SK-N-SH (cell line): ENCODE results near the gene SMOC1. TPM values are rescaled to one million over a fixed set of nuclear protein-coding genes. Genes with fewer than 3 reads are reported as not detected.
A peak's percentile ranks its signal among the peaks of the same experiment; 100 is the strongest.

Source experiments
- CTCF ChIA-PET: fragments of 300-600, 350-600 bp; formaldehyde crosslinking; extraction: SDS; loops from one replicate; lab custom pipeline; 2021; lab: Yijun Ruan, JAX
- POLR2A ChIA-PET: fragments of 350-600 bp; sonication (Branson Sonifier 250); formaldehyde crosslinking; extraction: SDS; loops from one replicate; lab custom pipeline; 2020; ENCODE audit warnings: antibody characterized with exemption, inconsistent platforms; lab: Yijun Ruan, JAX
- DNase-seq: peaks from one replicate; pipeline ENCODE4 v3.0.0; 2012
- H2AFZ ChIP-seq: fragments of 200-600 bp; sonication (generic); 2 replicates; pipeline ENCODE4 v1.8.1; 2016; ENCODE audit warnings: antibody characterized with exemption, mild to moderate bottlenecking, low read depth
- H3F3A ChIP-seq: fragments of 200-600 bp; sonication (generic); replicated peaks from 2 replicates; pipeline ENCODE3; 2016; ENCODE audit warnings: antibody characterized with exemption, mild to moderate bottlenecking; ENCODE audit not compliant: insufficient read depth
- H3K27ac ChIP-seq, 2 experiments: fragments of 200-500 bp in 1 of 2; fragments of 200-600 bp in 1 of 2; sonication (Bioruptor generic) in 1 of 2; sonication (generic), shearing (Covaris generic) in 1 of 2; 2 replicates each; pipeline versions ENCODE4 v1.5.1 to v1.6.1; 2014 to 2016; ENCODE audit warnings: low read depth in 2 of 2, inconsistent platforms in 1 of 2, low read length in 1 of 2, mild to moderate bottlenecking in 1 of 2, mixed read lengths in 1 of 2
- H3K27me3 ChIP-seq: fragments of 200-600 bp; sonication (generic), shearing (Covaris generic); 2 replicates; pipeline ENCODE4 v1.6.1; 2016; ENCODE audit warnings: mixed run types; ENCODE audit not compliant: insufficient read depth
- H3K36me3 ChIP-seq, 2 experiments: fragments of 200-500 bp in 1 of 2; fragments of 200-600 bp in 1 of 2; sonication (Bioruptor generic) in 1 of 2; sonication (generic) in 1 of 2; replicated peaks in 1 of 2; 2 replicates each; pipeline versions ENCODE3 to v1.5.1; 2014 to 2016; ENCODE audit warnings: low read length in 1 of 2, mild to moderate bottlenecking in 1 of 2; ENCODE audit not compliant: insufficient read depth in 2 of 2, control insufficient read depth in 1 of 2
- H3K4me1 ChIP-seq, 2 experiments: fragments of 200-500 bp in 1 of 2; fragments of 200-600 bp in 1 of 2; sonication (Bioruptor generic) in 1 of 2; sonication (generic), shearing (Covaris generic) in 1 of 2; 2 replicates each; pipeline versions ENCODE4 v1.5.1 to v1.6.1; 2014 to 2016; ENCODE audit warnings: low read depth in 1 of 2, low read length in 1 of 2, mixed run types in 1 of 2; ENCODE audit not compliant: insufficient read depth in 2 of 2, control insufficient read depth in 1 of 2
- H3K4me2 ChIP-seq: fragments of 200-600 bp; sonication (generic), shearing (Covaris generic); 2 replicates; pipeline ENCODE4 v1.6.1; 2017; ENCODE audit warnings: mixed run types
- H3K4me3 ChIP-seq, 2 experiments: fragments of 200-500 bp in 1 of 2; fragments of 200-600 bp in 1 of 2; sonication (Bioruptor generic) in 1 of 2; sonication (generic), shearing (Covaris generic) in 1 of 2; 2 replicates each; pipeline versions ENCODE4 v1.5.1 to v1.8.1; 2014 to 2016; ENCODE audit warnings: low read depth in 2 of 2, inconsistent platforms in 1 of 2, low read length in 1 of 2, mild to moderate bottlenecking in 1 of 2, mixed read lengths in 1 of 2, moderate library complexity in 1 of 2
- H3K79me2 ChIP-seq: fragments of 200-600 bp; sonication (generic); 2 replicates; pipeline ENCODE4 v1.8.1; 2017; ENCODE audit warnings: mild to moderate bottlenecking; ENCODE audit not compliant: insufficient read depth
- H3K9ac ChIP-seq: fragments of 200-600 bp; sonication (generic); 2 replicates; pipeline ENCODE4 v1.6.1; 2017; ENCODE audit warnings: mixed run types
- H3K9me2 ChIP-seq: fragments of 200-600 bp; sonication (generic); 2 replicates; pipeline ENCODE4 v1.6.1; 2017; ENCODE audit warnings: mixed run types
- H3K9me3 ChIP-seq: fragments of 200-600 bp; sonication (generic); 2 replicates; pipeline ENCODE4 v1.6.1; 2017; ENCODE audit warnings: mixed run types, mild to moderate bottlenecking, moderate library complexity
- H4K20me1 ChIP-seq: fragments of 200-600 bp; sonication (generic); 2 replicates; pipeline ENCODE4 v1.6.1; 2017; ENCODE audit warnings: mild to moderate bottlenecking, mixed run types; ENCODE audit not compliant: insufficient read depth
- CHD2 ChIP-seq: fragments of 150-350 bp; IDR thresholded peaks from 2 replicates; pipeline ENCODE4 v1.6.1; 2018; ENCODE audit warnings: low read length; ENCODE audit not compliant: partially characterized antibody
- ELF1 ChIP-seq: IDR thresholded peaks from 2 replicates; pipeline ENCODE4 v1.4.0; 2012
- EZH2phosphoT487 ChIP-seq: fragments of 200-600 bp; sonication (generic); IDR thresholded peaks from 2 replicates; pipeline ENCODE4 v1.6.1; 2017; ENCODE audit warnings: low read depth, mixed run types, mild to moderate bottlenecking, antibody characterized with exemption, moderate library complexity, borderline replicate concordance
- FOSL2 ChIP-seq: IDR thresholded peaks from 2 replicates; pipeline ENCODE4 v1.4.0; 2012; ENCODE audit warnings: low read depth, mild to moderate bottlenecking, moderate library complexity, borderline replicate concordance
- FOXJ3 ChIP-seq: sonication (generic); formaldehyde crosslinking; IDR thresholded peaks from 2 replicates; pipeline ENCODE4 v1.5.1; 2020; ENCODE audit warnings: mild to moderate bottlenecking, missing genetic modification reagents
- FOXM1 ChIP-seq: IDR thresholded peaks from 2 replicates; pipeline ENCODE4 v1.4.0; 2012; ENCODE audit warnings: low read depth, mild to moderate bottlenecking
- GATA2 ChIP-seq: sonication (generic); formaldehyde crosslinking; IDR thresholded peaks from 2 replicates; pipeline ENCODE4 v1.5.0; 2020; ENCODE audit warnings: mild to moderate bottlenecking, missing genetic modification reagents
- JUND ChIP-seq: IDR thresholded peaks from 2 replicates; pipeline ENCODE4 v1.4.0; 2012
- NFIC ChIP-seq: IDR thresholded peaks from 2 replicates; pipeline ENCODE4 v1.4.0; 2012; ENCODE audit warnings: borderline replicate concordance
- NRF1 ChIP-seq: IDR thresholded peaks from 2 replicates; pipeline ENCODE4 v1.6.1; 2012; ENCODE audit warnings: low read depth, mild to moderate bottlenecking, low read length
- POLR2AphosphoS5 ChIP-seq: IDR thresholded peaks from 2 replicates; pipeline ENCODE4 v1.6.1; 2012; ENCODE audit warnings: low read depth, low read length
- RAD21 ChIP-seq: IDR thresholded peaks from 2 replicates; pipeline ENCODE4 v1.6.1; 2012; ENCODE audit warnings: mild to moderate bottlenecking, low read length
- RXRA ChIP-seq: IDR thresholded peaks from 2 replicates; pipeline ENCODE4 v1.4.0; 2012; ENCODE audit warnings: low read depth, mild to moderate bottlenecking, borderline replicate concordance
- TAF1 ChIP-seq: IDR thresholded peaks from 2 replicates; pipeline ENCODE4 v1.6.1; 2012; ENCODE audit warnings: low read depth, mild to moderate bottlenecking, low read length, moderate library complexity, borderline replicate concordance
- TEAD4 ChIP-seq: IDR thresholded peaks from 2 replicates; pipeline ENCODE4 v1.4.0; 2012; ENCODE audit warnings: mild to moderate bottlenecking, borderline replicate concordance; ENCODE audit not compliant: insufficient read depth
- YY1 ChIP-seq: IDR thresholded peaks from 2 replicates; pipeline ENCODE4 v1.4.0; 2012; ENCODE audit warnings: low read depth, mild to moderate bottlenecking
- WGBS: methylation state at CpG from one replicate; pipeline ENCODE4 v1.1.6; 2017; ENCODE audit warnings: low lambda C conversion rate; 5-methylcytosine and 5-hydroxymethylcytosine counted together
- polyA plus RNA-seq, 3 experiments: library from polyadenylated mRNA; depleted of rRNA; stranded (reverse); fragments of >200 nt; gene quantifications; 2 replicates each; pipeline ENCODE4 v1.2.3, GENCODE V29; 2012
- TF ChIP-seq, protein P1 (sequence below): IDR thresholded peaks from 2 replicates; pipeline ENCODE4; 2012
- TF ChIP-seq, protein P2 (sequence below): IDR thresholded peaks from 2 replicates; pipeline ENCODE4 v1.4.0; 2012; ENCODE audit warnings: low read depth, borderline replicate concordance
- TF ChIP-seq, protein P3 (sequence below): fragments of 150-350 bp; IDR thresholded peaks from 2 replicates; pipeline ENCODE4 v1.6.1; 2016; ENCODE audit warnings: mild to moderate bottlenecking, low read depth, low read length
- TF ChIP-seq, protein P4 (sequence below): IDR thresholded peaks from 2 replicates; pipeline ENCODE4 v1.4.0; 2012; ENCODE audit warnings: low read depth, borderline replicate concordance

The SMOC1 gene
- polyA plus RNA-seq, 1 of the 3 experiments (the other 2 are of a cell fraction): not detected

DNA sequence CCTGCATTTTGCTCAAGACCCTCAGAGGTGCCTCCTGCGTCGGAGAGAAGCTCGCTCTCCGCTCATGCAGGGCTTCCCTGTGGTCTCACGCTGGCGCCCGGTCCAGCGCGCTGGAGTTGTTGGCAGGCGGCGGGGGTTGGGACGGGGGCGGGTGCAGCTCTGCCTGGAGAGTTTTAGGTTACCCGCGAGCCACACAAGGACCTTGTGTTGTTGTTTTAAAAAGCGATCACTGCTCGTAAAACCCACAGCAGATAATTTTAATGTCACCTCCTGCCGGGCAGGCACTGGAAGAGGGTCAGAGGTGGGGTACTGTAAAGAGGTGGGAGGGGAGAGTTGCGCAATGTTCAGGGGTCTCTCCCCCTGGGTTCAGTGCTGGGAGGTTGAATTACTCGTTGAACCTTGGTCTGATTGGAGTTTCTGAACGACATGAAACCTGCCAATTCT, 850 bp downstream of the SMOC1 start:
- POLR2A ChIA-PET: no interaction called here
- Histone ChIP-seq H3K9me2 (no peaks in the 10 kb centered on the region), H3K4me1 (peaks cover 0 to 28% of the 10 kb centered on the region in 2 experiments; a peak in 1 of 4 replicates), H3K36me3 (no peaks in the 10 kb centered on the region), H3K9me3 (no peaks in the 10 kb centered on the region), H3K4me3 (peak overlapping the region in 1 of 2 experiments; percentile 50; a peak in 1 of 4 replicates), H3K79me2 (no peaks in the 10 kb centered on the region), H3K27me3 (0 out of 2 replicates have a peak, but pooled peaks cover 13% of the 10 kb centered on the region), H4K20me1 (no peaks in the 10 kb centered on the region), H3K27ac (no peak overlapping the region; a peak in 1 of 4 replicates), H2AFZ (no peak overlapping the region), H3F3A (no peaks in the 10 kb centered on the region), H3K4me2 (no peak overlapping the region), H3K9ac (no peak overlapping the region)
- DNase-seq: no peak
- CTCF ChIA-PET: interaction anchor here (1.3 to 7.0 kb wide), 5 partner anchors 133 to 194 kb away, joined by 3 to 113 read pairs (median 9); no protein-coding TSS in a partner anchor
- WGBS: 18% methylated on average over 16 of the region's 21 CpGs
- TF ChIP-seq ELF1 (no peak), FOSL2 (no peak), CHD2 (no peak), RXRA (no peak), TAF1 (no peak), YY1 (no peak), NFIC (no peak), FOXJ3 (CRISPR knock-in tag) (no peak), RAD21 (no peak)
- TF ChIP-seq, protein P1, sequence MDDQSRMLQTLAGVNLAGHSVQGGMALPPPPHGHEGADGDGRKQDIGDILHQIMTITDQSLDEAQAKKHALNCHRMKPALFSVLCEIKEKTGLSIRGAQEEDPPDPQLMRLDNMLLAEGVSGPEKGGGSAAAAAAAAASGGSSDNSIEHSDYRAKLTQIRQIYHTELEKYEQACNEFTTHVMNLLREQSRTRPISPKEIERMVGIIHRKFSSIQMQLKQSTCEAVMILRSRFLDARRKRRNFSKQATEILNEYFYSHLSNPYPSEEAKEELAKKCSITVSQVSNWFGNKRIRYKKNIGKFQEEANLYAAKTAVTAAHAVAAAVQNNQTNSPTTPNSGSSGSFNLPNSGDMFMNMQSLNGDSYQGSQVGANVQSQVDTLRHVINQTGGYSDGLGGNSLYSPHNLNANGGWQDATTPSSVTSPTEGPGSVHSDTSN: no peak

DNA sequence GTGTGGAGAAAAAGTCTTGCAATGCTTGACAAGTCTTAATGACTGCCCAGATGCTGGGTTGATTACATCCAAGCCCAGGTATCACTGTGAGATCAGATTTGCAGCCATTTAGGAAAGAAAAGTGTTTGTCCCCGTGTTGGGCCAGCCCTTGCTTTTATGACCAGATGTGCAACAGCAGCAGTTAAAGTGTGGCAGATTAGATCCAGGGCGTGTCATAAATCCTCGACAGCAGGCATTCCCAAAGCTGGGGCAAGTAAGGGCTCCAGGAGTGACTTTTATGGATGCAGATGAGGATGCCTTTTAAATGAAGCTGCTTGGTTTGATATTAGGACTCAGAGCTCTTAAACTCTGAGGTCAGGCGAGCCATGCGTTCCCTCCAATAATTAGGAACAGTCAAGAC, 1.7 kb downstream of the SMOC1 start:
- Histone ChIP-seq H3K4me1 (peaks cover 0 to 28% of the 10 kb centered on the region in 2 experiments; a peak in 1 of 4 replicates), H3K36me3 (no peaks in the 10 kb centered on the region), H3F3A (no peaks in the 10 kb centered on the region), H4K20me1 (no peaks in the 10 kb centered on the region), H3K4me2 (no peak overlapping the region), H2AFZ (no peak overlapping the region), H3K9me3 (no peaks in the 10 kb centered on the region), H3K4me3 (no peak overlapping the region; a peak in 1 of 4 replicates), H3K9ac (no peak overlapping the region), H3K27ac (peak overlapping the region in 1 of 2 experiments; percentile 22; a peak in 1 of 4 replicates), H3K9me2 (no peaks in the 10 kb centered on the region), H3K27me3 (0 out of 2 replicates have a peak, but pooled peaks cover 13% of the 10 kb centered on the region), H3K79me2 (no peaks in the 10 kb centered on the region)
- ChIA-PET CTCF (interaction anchor here (1.2 to 7.0 kb wide), 5 partner anchors 10 to 193 kb away, joined by 4 to 113 read pairs (median 9); no protein-coding TSS in a partner anchor), POLR2A (interaction anchor here (1.2 kb wide), 1 partner anchor 62 kb away, joined by 4 read pairs; no protein-coding TSS in a partner anchor)
- WGBS: 19% methylated on average over 5 of the region's 5 CpGs
- peak; percentile 46 for DNase-seq
- TF ChIP-seq GATA2 (CRISPR knock-in tag): no peak
- TF ChIP-seq FOXM1: no peak
- no peak for TF ChIP-seq FOSL2
- TF ChIP-seq, protein P2, sequence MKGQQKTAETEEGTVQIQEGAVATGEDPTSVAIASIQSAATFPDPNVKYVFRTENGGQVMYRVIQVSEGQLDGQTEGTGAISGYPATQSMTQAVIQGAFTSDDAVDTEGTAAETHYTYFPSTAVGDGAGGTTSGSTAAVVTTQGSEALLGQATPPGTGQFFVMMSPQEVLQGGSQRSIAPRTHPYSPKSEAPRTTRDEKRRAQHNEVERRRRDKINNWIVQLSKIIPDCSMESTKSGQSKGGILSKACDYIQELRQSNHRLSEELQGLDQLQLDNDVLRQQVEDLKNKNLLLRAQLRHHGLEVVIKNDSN: no peak
- TF ChIP-seq NFIC: no peak
- TF ChIP-seq, protein P3, sequence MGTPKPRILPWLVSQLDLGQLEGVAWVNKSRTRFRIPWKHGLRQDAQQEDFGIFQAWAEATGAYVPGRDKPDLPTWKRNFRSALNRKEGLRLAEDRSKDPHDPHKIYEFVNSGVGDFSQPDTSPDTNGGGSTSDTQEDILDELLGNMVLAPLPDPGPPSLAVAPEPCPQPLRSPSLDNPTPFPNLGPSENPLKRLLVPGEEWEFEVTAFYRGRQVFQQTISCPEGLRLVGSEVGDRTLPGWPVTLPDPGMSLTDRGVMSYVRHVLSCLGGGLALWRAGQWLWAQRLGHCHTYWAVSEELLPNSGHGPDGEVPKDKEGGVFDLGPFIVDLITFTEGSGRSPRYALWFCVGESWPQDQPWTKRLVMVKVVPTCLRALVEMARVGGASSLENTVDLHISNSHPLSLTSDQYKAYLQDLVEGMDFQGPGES: no peak
- no peak for TF ChIP-seq EZH2phosphoT487
- no peak for TF ChIP-seq JUND
- TF ChIP-seq, protein P4, sequence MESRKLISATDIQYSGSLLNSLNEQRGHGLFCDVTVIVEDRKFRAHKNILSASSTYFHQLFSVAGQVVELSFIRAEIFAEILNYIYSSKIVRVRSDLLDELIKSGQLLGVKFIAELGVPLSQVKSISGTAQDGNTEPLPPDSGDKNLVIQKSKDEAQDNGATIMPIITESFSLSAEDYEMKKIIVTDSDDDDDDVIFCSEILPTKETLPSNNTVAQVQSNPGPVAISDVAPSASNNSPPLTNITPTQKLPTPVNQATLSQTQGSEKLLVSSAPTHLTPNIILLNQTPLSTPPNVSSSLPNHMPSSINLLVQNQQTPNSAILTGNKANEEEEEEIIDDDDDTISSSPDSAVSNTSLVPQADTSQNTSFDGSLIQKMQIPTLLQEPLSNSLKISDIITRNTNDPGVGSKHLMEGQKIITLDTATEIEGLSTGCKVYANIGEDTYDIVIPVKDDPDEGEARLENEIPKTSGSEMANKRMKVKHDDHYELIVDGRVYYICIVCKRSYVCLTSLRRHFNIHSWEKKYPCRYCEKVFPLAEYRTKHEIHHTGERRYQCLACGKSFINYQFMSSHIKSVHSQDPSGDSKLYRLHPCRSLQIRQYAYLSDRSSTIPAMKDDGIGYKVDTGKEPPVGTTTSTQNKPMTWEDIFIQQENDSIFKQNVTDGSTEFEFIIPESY: no peak
- TF ChIP-seq POLR2AphosphoS5: no peak
- TF ChIP-seq, protein P1: no peak
- TF ChIP-seq YY1: no peak
- TF ChIP-seq NRF1: no peak
- no peak for TF ChIP-seq TEAD4
